GM23338 (cell line): Measurements from ENCODE around the gene ZBTB5. TPM values are rescaled to one million over a fixed set of nuclear protein-coding genes. Genes with fewer than 3 reads are reported as not detected.

Experiments
- ATAC-seq: fragments of 200-7000 bp; cut with Tn5 transposase; 3 replicates; pipeline ENCODE4 v1.9.1; 2020
- DNase-seq: peaks from one replicate; pipeline ENCODE4 v3.0.0-alpha.2; 2015; ENCODE audit warnings: low spot score
- H2AFZ ChIP-seq: fragments of 200-600 bp; sonication (generic); 2 replicates; pipeline ENCODE4 v1.8.0; 2016; ENCODE audit warnings: antibody characterized with exemption, mild to moderate bottlenecking, moderate library complexity
- H3F3A ChIP-seq: fragments of 200-600 bp; sonication (generic); replicated peaks from 2 replicates; pipeline ENCODE4 v1.8.0; 2017; ENCODE audit warnings: antibody characterized with exemption, mixed run types, low read depth
- H3K27ac ChIP-seq: fragments of 200-600 bp; sonication (generic); 2 replicates; pipeline ENCODE4 v1.6.1; 2016; ENCODE audit warnings: low read depth
- H3K27me3 ChIP-seq: fragments of 200-600 bp; sonication (generic); 2 replicates; pipeline ENCODE4 v1.8.0; 2016; ENCODE audit warnings: mild to moderate bottlenecking, mixed run types, moderate library complexity; ENCODE audit not compliant: insufficient read depth
- H3K36me3 ChIP-seq: fragments of 200-600 bp; sonication (generic); 2 replicates; pipeline ENCODE4 v1.8.0; 2016; ENCODE audit warnings: mild to moderate bottlenecking; ENCODE audit not compliant: insufficient read depth
- H3K4me1 ChIP-seq: fragments of 200-600 bp; sonication (generic); 2 replicates; pipeline ENCODE4 v1.8.0; 2016; ENCODE audit warnings: mild to moderate bottlenecking, moderate library complexity; ENCODE audit not compliant: insufficient read depth
- H3K4me2 ChIP-seq: fragments of 200-600 bp; sonication (generic); 2 replicates; pipeline ENCODE4 v1.7.1; 2017; ENCODE audit warnings: mixed run types
- H3K4me3 ChIP-seq: fragments of 200-600 bp; sonication (generic); 2 replicates; pipeline ENCODE4 v1.6.1; 2016; ENCODE audit warnings: mixed run types
- H3K79me2 ChIP-seq: fragments of 200-600 bp; sonication (generic); replicated peaks from 2 replicates; pipeline ENCODE4 v1.8.0; 2017; ENCODE audit warnings: mild to moderate bottlenecking; ENCODE audit not compliant: insufficient read depth
- H3K9me2 ChIP-seq: fragments of 200-600 bp; sonication (generic); 2 replicates; pipeline ENCODE4 v1.8.0; 2017; ENCODE audit not compliant: insufficient read depth
- H4K20me1 ChIP-seq: fragments of 200-600 bp; sonication (generic); replicated peaks from 2 replicates; pipeline ENCODE4 v1.8.0; 2017; ENCODE audit warnings: mild to moderate bottlenecking; ENCODE audit not compliant: insufficient read depth
- H3K27ac Mint-ChIP-seq: 2 replicates; pipeline ENCODE4 v1.8.0; 2020; ENCODE audit warnings: inconsistent platforms, mild to moderate bottlenecking, moderate library complexity, mixed read lengths
- H3K27me3 Mint-ChIP-seq: 3 replicates; pipeline ENCODE4 v1.8.0; 2022; ENCODE audit warnings: low read depth, mild to moderate bottlenecking, moderate library complexity, mixed read lengths, inconsistent platforms; ENCODE audit not compliant: insufficient read depth, poor library complexity
- H3K36me3 Mint-ChIP-seq: 3 replicates; pipeline ENCODE4 v1.8.0; 2021; ENCODE audit warnings: low read depth, mild to moderate bottlenecking, inconsistent platforms, moderate library complexity, mixed read lengths
- H3K4me1 Mint-ChIP-seq: 3 replicates; pipeline ENCODE4 v1.8.0; 2020; ENCODE audit warnings: mild to moderate bottlenecking, inconsistent platforms, mixed read lengths
- H3K4me3 Mint-ChIP-seq: 3 replicates; pipeline ENCODE4 v1.8.0; 2021; ENCODE audit warnings: moderate library complexity, mild to moderate bottlenecking, inconsistent platforms, mixed read lengths
- H3K9me3 Mint-ChIP-seq: 3 replicates; pipeline ENCODE4 v1.8.0; 2020; ENCODE audit warnings: moderate library complexity, mild to moderate bottlenecking, inconsistent platforms, mixed read lengths
- CREB1 ChIP-seq: fragments of 250-450 bp; sonication (Bioruptor Pico); IDR thresholded peaks from 2 replicates; pipeline ENCODE4 v1.5.0; 2020; ENCODE audit warnings: low read depth, mild to moderate bottlenecking, moderate library complexity
- EZH2 ChIP-seq: fragments of 200-600 bp; sonication (generic); IDR thresholded peaks from one replicate; pipeline ENCODE4 v1.8.0; 2017; ENCODE audit warnings: antibody characterized with exemption, mild to moderate bottlenecking, low read depth; ENCODE audit not compliant: unreplicated experiment
- NANOG ChIP-seq: IDR thresholded peaks from 2 replicates; pipeline ENCODE4 v1.6.1; 2016; ENCODE audit warnings: antibody characterized with exemption, borderline replicate concordance
- POLR2AphosphoS5 ChIP-seq: IDR thresholded peaks from 2 replicates; pipeline ENCODE4 v1.6.1; 2016; ENCODE audit warnings: antibody characterized with exemption, low read depth
- ZNF114 ChIP-seq: fragments of 250-450 bp; sonication (Bioruptor Pico); IDR thresholded peaks from 2 replicates; pipeline ENCODE4 v1.5.0; 2020; ENCODE audit warnings: mild to moderate bottlenecking, moderate library complexity
- ZNF331 ChIP-seq: fragments of 250-450 bp; sonication (Bioruptor Pico); IDR thresholded peaks from 2 replicates; pipeline ENCODE4 v1.5.0; 2020; ENCODE audit warnings: low read depth, mild to moderate bottlenecking, moderate library complexity
- polyA plus RNA-seq: library from polyadenylated mRNA; unstranded; fragments of >200 nt; fragmentation: Nextera tagmentation; extraction: Ambion mirVana; gene quantifications from 2 replicates; pipeline ENCODE4 v1.2.1, GENCODE V29; 2016
- total RNA-seq: library from RNA; depleted of rRNA; stranded (reverse); fragments of >200 nt; shearing (Covaris generic); gene quantifications from 2 replicates; pipeline ENCODE4 v1.2.3, GENCODE V29; 2014
- TF ChIP-seq, protein P1 (sequence below): IDR thresholded peaks from one replicate; pipeline ENCODE4 v1.6.1; 2018; ENCODE audit warnings: antibody characterized with exemption; ENCODE audit not compliant: unreplicated experiment
- TF ChIP-seq, protein P2 (sequence below), 2 experiments: fragments of 200-600 bp in 1 of 2; sonication (generic) in 1 of 2; conservative IDR thresholded peaks; 2 replicates each; pipeline versions ENCODE4 v1.5.1 to v1.6.1; 2016 to 2017; ENCODE audit warnings: antibody characterized with exemption in 2 of 2, low read depth in 2 of 2, mild to moderate bottlenecking in 2 of 2, moderate library complexity in 1 of 2
- TF ChIP-seq, protein P3 (sequence below): IDR thresholded peaks from 2 replicates; pipeline ENCODE4 v1.6.1; 2016; ENCODE audit warnings: antibody characterized with exemption

Gene ZBTB5
- total and polyA plus RNA-seq, 2 experiments from 2014 or later, result 2.8 to 19.5 TPM

GRCh38 chr9:37449862-37450632 is 15.2 kb downstream of the ZBTB5 start:
- peaks cover 14% of the 10 kb centered on the region; the same call in 2 of the 3 replicates for H3K36me3 Mint-ChIP-seq
- no peak overlapping the region for H3K4me3 Mint-ChIP-seq
- H3K4me1 ChIP-seq, result peaks cover 8% of the 10 kb centered on the region; the same call in 1 of the 2 replicates
- peaks cover 69% of the 10 kb centered on the region for H4K20me1 ChIP-seq
- H3K79me2 ChIP-seq, result peaks cover 97% of the 10 kb centered on the region
- no peak overlapping the region; the same call in 1 of the 2 replicates for H3K27ac ChIP-seq
- no peaks in the 10 kb centered on the region for H3K27me3 Mint-ChIP-seq
- no peaks in the 10 kb centered on the region for H3K27me3 ChIP-seq
- no peak overlapping the region for H3K4me3 ChIP-seq
- DNase-seq, result no peak
- H3K4me2 ChIP-seq, result no peak overlapping the region
- H3K27ac Mint-ChIP-seq, result peak overlapping the region; percentile 23; the same call in 1 of the 2 replicates
- peaks cover 3% of the 10 kb centered on the region; the same call in 1 of the 2 replicates for H3F3A ChIP-seq
- H3K36me3 ChIP-seq, result no peaks in the 10 kb centered on the region
- TF ChIP-seq, protein P1, sequence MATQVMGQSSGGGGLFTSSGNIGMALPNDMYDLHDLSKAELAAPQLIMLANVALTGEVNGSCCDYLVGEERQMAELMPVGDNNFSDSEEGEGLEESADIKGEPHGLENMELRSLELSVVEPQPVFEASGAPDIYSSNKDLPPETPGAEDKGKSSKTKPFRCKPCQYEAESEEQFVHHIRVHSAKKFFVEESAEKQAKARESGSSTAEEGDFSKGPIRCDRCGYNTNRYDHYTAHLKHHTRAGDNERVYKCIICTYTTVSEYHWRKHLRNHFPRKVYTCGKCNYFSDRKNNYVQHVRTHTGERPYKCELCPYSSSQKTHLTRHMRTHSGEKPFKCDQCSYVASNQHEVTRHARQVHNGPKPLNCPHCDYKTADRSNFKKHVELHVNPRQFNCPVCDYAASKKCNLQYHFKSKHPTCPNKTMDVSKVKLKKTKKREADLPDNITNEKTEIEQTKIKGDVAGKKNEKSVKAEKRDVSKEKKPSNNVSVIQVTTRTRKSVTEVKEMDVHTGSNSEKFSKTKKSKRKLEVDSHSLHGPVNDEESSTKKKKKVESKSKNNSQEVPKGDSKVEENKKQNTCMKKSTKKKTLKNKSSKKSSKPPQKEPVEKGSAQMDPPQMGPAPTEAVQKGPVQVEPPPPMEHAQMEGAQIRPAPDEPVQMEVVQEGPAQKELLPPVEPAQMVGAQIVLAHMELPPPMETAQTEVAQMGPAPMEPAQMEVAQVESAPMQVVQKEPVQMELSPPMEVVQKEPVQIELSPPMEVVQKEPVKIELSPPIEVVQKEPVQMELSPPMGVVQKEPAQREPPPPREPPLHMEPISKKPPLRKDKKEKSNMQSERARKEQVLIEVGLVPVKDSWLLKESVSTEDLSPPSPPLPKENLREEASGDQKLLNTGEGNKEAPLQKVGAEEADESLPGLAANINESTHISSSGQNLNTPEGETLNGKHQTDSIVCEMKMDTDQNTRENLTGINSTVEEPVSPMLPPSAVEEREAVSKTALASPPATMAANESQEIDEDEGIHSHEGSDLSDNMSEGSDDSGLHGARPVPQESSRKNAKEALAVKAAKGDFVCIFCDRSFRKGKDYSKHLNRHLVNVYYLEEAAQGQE, result no peak
- TF ChIP-seq, protein P2, sequence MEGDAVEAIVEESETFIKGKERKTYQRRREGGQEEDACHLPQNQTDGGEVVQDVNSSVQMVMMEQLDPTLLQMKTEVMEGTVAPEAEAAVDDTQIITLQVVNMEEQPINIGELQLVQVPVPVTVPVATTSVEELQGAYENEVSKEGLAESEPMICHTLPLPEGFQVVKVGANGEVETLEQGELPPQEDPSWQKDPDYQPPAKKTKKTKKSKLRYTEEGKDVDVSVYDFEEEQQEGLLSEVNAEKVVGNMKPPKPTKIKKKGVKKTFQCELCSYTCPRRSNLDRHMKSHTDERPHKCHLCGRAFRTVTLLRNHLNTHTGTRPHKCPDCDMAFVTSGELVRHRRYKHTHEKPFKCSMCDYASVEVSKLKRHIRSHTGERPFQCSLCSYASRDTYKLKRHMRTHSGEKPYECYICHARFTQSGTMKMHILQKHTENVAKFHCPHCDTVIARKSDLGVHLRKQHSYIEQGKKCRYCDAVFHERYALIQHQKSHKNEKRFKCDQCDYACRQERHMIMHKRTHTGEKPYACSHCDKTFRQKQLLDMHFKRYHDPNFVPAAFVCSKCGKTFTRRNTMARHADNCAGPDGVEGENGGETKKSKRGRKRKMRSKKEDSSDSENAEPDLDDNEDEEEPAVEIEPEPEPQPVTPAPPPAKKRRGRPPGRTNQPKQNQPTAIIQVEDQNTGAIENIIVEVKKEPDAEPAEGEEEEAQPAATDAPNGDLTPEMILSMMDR (conservative IDR thresholded peaks at IDR 0.05; ENCODE audit: low read depth in 2 of 2), result 0 out of 4 replicates have a peak, but pooled peaks of 1 of the 2 experiments have one; percentile 5
- TF ChIP-seq POLR2AphosphoS5 (no peak), ZNF114 (CRISPR knock-in tag) (no peak)
- H3K9me3 Mint-ChIP-seq, result no peaks in the 10 kb centered on the region
- H2AFZ ChIP-seq, result no peak overlapping the region
- peaks cover 26% of the 10 kb centered on the region for H3K4me1 Mint-ChIP-seq
- ATAC-seq, result no peak
- H3K9me2 ChIP-seq, result no peaks in the 10 kb centered on the region

GRCh38 chr9:37447111-37447510 is 18.1 kb downstream of the ZBTB5 start:
- H3K4me3 ChIP-seq, result no peak overlapping the region
- no peak overlapping the region for H3K4me2 ChIP-seq
- H2AFZ ChIP-seq, result no peak overlapping the region
- Mint-ChIP-seq H3K9me3 (no peaks in the 10 kb centered on the region), H3K27me3 (no peaks in the 10 kb centered on the region), H3K4me1 (peaks cover 23% of the 10 kb centered on the region), H3K27ac (no peak overlapping the region; the same call in 1 of the 2 replicates), H3K4me3 (no peak overlapping the region), H3K36me3 (peaks cover 13% of the 10 kb centered on the region)
- peaks cover 90% of the 10 kb centered on the region for H3K79me2 ChIP-seq
- H3K27ac ChIP-seq, result 0 out of 2 replicates have a peak overlapping the region, but pooled peaks have one; percentile 43
- ATAC-seq, result no peak
- H3K9me2 ChIP-seq, result no peaks in the 10 kb centered on the region
- H3K27me3 ChIP-seq, result no peaks in the 10 kb centered on the region
- peaks cover 54% of the 10 kb centered on the region for H4K20me1 ChIP-seq
- no peak for DNase-seq
- H3F3A ChIP-seq, result 0 out of 2 replicates have a peak, but pooled peaks cover 3% of the 10 kb centered on the region
- peaks cover 4% of the 10 kb centered on the region; the same call in 1 of the 2 replicates for H3K4me1 ChIP-seq
- H3K36me3 ChIP-seq, result no peaks in the 10 kb centered on the region; the same call in 1 of the 2 replicates
- no peak for TF ChIP-seq EZH2
- no peak for TF ChIP-seq NANOG
- no peak for TF ChIP-seq ZNF331 (CRISPR knock-in tag)
- TF ChIP-seq ZNF114 (CRISPR knock-in tag), result no peak
- TF ChIP-seq POLR2AphosphoS5, result no peak
- no peak for TF ChIP-seq CREB1 (CRISPR knock-in tag)
- TF ChIP-seq, protein P3, sequence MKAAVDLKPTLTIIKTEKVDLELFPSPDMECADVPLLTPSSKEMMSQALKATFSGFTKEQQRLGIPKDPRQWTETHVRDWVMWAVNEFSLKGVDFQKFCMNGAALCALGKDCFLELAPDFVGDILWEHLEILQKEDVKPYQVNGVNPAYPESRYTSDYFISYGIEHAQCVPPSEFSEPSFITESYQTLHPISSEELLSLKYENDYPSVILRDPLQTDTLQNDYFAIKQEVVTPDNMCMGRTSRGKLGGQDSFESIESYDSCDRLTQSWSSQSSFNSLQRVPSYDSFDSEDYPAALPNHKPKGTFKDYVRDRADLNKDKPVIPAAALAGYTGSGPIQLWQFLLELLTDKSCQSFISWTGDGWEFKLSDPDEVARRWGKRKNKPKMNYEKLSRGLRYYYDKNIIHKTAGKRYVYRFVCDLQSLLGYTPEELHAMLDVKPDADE, result no peak
